DMS153 treated with DMSO at 0.1 percent for 48 hours (cell line): ENCODE data around the gene ABLIM2.
"Not testable (repeated sequence)": the region's sequence is repeated elsewhere in the genome, so short reads cannot be mapped to it uniquely, and the experiment has no call there.

Experiments
- DNase-seq: peaks from one replicate; lab custom pipeline; 2025; ENCODE audit not compliant: unreplicated experiment; lab: John Stamatoyannopoulos, UW

Gene ABLIM2

GRCh38 chr4:8142556-8142955 is 16.1 kb downstream of the ABLIM2 start:
- no peak for DNase-seq

DNA sequence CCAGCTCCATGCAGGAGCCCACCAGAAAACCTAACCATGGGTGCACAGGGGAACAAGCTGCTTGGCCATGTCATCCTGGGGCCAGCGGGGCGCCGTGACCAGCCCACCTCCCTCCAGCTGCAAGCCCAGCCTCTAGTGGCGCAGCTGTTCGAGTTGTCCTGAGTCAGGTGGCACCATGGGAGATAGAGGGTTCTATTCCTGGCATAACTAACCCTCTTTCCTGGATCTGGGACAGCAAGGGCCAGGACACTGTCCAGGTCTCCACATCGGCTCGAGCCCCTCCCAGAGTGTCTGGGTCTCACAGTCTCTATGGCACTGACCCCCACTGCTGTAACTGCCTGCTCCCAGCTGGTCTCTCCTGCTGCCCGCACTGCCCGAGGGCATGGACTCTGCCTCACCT is 16.7 kb downstream of the ABLIM2 start:
- DNase-seq: no peak

DNA sequence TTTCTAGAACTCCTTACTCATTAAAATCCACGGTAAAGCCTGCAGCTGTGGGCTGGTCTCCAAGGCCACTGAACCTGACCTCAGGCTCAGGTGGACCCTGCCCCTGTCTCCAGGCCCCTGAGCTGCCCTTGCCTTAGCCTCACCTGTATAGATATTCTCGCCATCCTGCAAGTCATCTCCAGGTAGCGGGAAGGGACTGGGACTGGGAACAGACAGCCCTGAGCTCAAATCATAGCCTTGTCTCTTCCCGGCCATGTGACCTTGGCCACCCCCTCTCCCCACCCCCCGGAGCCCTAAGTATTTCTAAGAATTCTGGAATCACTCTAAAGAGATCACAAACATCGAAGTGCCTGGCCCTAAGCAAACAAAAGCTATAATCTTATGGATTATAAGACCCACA is 17.7 kb downstream of the ABLIM2 start:
- DNase-seq: no peak

- DNase-seq: not testable (repeated sequence)
These were observed 18.9 kb downstream of the ABLIM2 start for GRCh38 chr4:8139726-8140125.

DNA sequence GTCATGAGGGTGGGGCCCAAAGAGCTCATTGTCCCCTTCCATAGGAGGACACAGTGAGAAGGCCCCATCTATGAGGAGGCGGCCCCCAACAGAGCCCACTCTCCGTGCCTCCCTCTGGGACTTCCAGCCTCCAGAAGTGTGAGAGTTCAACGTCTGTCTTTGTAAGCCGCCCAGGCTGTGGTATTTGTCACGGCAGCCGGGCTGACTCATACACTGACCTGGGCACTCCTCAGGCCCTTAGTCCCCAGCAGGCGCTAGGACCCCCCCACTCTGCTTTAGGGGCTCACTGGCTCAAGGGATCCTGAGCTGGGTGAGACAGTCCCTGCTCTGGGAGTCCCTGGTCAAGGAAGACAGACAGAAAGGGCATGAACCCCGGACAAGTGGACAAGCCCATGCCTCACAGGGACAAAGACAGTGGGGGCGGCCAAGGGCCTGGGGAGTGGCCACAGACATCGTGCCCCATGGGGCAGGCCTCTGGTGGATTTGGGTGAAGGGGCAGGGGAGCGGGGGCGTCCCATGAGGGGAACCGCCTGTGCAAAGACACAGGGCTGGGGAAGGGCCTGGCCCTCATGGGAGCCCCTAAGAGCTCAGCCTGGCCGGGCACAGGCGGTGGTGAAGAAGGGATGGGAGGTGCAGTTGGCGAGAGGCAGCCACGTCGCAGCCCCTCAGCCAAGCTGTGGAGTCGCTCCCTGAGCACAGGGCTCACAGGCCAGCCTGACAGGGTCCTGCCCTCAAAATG is 21.5 kb downstream of the ABLIM2 start:
- no peak for DNase-seq

DNA sequence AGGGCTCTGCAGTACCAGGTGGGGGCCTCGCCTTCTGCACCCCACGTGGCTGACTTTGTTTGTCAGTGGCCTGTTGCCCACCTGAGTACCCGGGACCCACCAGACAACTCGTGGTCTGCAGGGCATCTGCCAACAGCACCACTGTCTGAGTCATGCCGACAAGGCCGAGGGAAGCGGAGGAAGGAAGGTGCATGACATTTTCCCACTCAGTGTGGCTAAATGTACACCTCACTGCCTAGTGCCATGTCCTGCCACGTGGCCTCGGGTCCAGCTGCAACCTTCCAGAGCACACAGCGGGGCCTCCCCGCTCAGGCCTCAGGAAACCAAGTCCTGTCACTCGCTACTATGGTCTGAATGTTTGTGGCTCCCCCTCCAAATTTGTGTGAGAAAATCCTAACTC is 22.1 kb downstream of the ABLIM2 start:
- no peak for DNase-seq

DNA sequence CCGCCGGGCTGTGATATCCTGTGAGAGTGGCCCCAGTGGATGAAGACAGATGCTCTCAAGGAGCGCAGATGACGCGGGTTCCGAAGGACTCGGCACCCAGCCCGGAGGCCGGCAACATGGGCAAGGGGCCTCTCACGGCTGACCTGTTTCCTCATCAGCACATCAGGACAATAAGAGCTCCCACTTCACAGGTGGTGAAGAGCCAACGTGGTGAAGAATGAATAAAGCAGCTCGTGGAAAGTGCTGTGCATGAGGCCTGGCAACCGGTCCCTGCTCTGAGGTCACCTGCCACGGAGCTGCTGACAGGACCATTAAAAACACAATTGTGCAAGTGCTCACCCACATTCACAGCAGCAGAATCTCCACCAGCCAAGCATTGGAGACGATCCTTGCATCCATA is 22.9 kb downstream of the ABLIM2 start:
- no peak for DNase-seq

- DNase-seq: no peak
These were observed 24.6 kb downstream of the ABLIM2 start for GRCh38 chr4:8133897-8134563.

DNA sequence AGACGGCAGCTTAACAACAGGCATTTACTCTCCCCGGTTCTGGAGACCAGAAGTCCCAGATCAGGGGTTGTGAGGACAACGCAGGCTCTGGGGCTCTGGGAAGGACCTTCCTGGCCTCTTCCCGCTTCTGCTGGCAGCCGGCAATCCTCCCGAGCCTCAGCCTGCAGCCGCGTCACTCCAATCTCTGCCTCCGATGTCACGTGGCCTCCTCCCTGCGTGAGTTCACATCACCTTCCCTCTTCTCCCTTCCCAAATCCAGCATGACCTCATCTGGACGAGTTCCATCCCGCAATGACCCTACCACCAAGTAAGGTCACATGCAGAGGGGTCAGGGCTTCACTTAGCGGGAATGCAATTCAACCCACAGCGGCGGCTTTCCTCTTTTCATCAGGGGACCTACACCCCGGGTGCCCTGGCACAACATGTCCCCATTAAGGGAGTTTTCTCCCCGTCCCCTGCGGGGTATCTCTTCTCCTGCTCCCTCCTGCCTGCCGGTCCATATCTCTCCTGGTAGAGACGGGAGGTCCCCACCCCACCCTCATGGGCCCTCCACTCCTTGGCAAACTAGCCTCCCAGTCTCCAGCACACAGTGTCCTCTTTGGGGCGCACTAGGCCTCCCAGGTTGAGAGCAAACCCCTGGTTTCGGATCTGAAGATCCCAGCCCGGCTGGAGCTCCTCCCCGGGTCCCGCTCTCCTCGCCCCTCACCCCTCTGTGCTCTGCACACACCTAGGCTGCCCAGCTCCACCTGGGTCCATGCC is 25.5 kb downstream of the ABLIM2 start:
- no peak for DNase-seq

DNA sequence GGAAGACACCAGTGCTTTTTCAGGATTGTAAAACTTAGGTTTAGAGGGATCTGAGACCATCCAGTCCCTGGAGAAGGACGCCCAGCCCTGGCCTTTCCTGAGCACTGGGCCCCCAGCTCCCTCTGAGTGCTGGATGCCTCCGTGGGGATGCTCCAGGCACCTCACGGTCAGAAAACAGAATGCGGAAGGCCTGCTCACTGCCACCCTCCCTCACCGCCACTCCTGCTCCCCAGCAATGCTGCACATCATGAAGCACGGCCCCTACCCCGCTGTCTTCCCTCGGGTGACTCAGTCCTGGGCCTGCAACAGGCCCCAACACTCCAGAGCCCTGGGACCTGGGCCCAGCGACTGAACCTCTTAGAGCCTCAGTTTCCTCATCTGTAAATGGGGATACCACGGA is 26.2 kb downstream of the ABLIM2 start:
- no peak for DNase-seq

DNA sequence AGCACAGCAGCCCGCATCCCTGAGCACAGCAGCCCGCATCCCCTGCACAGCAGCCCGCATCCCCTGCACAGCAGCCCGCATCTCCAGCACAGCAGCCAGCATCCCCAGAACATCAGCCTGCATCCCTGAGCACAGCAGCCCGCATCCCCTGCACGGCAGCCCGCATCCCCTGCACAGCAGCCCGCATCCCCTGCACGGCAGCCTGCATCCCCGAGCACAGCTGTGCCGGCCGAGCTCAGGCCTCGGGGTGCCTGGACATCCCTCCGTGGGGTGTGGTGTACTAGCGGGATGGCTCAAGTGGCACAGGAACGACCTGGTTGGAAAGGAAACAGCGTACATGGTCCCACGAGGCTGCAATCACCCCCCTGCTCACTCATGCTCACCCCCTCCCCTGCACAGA is 26.8 kb downstream of the ABLIM2 start:
- no peak for DNase-seq

DNA sequence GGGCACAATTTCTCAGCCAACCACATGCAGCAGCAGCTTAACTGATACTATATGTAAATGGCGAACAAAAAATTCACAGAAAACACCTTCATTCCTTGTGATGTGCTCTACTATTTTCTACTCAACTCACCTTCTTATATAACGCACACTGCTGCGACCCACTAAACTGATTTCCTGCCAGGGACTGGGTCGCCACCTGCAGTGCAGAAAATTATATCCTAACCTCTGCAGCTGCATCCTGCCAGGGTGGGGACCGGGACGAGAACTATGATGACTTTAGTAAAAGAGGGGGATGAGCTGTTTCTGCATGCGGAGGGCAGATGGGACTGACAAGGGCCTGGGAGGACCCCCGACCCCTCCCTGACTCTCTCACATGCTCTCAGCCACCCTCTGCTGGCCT is 27.4 kb downstream of the ABLIM2 start:
- DNase-seq: no peak

DNA sequence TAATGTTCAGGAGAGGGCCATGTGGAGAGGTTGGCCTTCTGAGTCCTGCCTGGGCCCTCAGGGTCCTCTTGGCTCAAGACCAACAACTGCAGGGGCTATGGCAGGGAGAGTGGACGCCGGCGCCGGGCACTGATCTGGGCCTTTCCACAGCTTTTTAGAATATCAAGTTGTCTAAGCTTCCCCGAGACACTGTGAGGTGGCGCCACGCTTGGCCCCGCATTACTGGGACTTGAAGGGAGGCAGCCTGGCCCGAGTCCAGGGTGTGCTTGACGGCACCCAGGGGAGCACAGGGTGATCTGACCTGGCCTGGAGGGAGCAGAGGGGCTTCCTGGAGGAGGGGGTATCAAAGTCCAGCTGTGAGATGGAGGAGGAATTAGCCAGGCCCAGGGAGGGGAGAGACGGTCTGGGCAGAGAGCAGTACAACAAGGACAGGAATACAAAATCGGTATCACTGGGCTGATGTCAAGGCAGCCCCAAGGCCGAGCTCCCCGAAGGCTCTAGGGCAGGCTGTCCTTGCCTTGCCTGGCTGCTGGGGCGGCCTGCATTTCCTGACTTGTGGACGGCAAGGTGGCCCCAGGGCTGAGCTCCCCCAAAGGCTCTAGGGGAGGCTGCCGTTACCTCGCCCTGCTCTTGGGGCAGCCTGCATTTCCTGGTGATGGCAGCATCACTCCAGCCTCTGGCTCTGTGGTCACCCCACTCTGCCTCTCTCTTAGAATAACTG is 28.1 kb downstream of the ABLIM2 start:
- DNase-seq: no peak

- DNase-seq: no peak
These were observed 28.8 kb downstream of the ABLIM2 start for GRCh38 chr4:8129785-8130184.

GRCh38 chr4:8129136-8129535 is 29.5 kb downstream of the ABLIM2 start:
- DNase-seq: no peak

DNA sequence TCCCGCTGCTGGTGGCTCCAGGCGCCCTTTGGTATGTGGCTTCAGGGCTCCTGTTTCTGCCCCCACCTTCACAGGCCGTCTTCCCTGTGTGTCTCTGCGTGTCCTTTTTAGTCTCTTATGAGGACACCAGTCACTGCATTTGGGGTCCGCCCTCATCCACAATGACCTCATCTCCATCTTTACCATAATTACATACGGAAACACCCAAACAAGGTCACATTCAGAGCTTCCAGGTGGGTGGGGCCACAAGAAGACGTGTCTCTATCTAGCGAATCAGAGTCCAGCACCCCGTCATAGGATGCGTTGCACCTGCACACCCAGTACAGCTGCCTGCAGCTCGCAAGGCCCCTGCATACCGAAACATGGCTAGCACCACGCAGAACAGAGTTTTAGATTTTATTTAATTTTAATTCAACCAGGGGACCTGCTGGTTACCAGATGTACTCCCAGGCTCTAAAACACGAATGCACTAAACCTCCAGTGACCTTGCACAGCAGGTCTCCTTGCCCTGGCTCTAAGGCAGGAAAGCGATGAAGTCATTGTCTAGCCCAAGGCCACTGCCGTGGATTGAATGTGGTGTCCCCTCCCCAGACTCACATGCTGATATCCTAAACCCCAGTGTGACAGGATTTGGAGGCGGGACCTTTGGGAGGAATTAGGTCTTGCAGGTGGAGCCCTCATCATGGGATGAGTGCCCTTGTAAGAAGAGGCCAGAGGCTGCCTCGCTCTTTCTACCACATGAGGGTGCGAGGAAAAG is 30.3 kb downstream of the ABLIM2 start:
- DNase-seq: no peak

DNA sequence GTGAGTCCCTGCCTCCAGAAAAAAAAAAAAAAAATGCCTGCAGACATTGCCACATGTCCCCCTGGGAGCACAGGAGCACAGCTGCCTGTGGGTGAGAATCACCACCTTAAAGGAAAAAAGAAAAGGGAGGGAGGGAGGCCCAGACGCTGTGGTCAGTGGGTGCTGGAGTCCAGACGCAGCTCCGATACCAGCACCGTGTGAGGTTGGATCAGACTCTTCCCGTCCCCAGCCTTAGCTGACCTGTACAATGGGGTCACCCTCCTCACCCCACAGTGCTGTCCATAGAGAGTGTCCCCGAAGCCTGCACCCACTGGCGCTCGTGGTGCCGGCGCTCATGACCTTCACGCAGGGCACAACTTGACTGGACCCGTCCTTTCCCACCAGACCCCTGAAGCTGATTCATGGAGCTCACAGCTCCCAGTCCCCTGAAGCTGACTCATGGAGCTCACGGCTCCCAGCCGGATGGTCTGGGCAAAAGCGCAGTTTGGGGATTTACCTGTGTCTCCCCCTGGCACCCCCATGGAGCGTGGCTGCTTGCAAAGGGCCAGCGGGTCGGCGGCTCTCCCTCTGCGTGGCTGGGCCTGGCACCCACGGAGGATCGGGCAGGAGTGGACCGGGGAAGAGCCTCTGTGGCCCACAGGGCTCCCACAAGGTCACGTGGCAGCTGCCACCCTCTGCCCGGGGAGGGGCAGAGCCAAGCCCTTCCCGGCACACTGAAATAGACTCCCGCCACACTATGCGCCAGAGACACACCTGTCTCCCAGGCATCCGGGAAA is 31.4 kb downstream of the ABLIM2 start:
- no peak for DNase-seq

DNA sequence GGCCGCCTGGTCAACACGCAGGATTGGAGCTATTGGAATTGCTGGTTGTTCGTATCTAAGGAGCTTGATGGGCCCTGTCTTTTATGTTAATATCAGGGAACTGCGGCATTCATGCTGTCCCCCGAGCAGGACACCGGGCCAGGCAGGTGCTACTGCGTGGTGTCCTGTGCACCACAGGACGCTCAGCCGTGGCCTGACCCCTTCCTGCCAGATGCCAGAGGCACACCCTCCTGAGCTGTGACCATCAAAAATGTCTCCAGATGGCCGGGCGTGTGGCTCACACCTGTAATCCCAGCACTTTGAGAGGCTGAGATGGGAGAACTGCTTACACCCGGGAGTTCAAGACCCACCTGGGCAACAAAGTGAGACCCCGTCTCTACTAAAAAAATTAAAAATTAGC is 32.1 kb downstream of the ABLIM2 start:
- no peak for DNase-seq

DNA sequence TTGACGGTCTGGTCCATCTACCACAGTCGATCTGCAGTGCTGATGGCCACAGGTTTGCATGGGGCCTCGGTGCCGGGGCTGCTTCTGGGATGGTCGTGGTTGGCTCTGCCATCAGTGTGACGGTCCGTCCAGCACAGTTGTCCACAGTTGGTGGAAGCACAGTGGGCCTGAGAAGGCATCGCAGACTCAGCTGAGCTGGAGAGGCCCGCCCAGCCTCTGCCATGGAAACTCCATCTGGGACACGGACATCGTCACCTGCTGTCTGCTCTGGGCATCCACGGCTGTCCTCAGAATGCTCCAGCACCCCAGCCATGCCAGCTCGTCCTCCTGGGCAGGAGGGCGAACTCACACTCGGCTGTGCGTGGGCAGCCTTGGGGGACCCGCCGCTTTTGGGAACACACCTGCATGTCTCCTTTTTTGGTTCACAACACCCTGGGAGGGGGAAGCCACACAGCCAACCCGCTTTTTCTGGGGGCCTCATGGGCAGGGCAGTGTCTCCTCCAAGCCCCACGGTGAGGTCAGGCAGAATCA is 33.0 kb downstream of the ABLIM2 start:
- DNase-seq: no peak

- DNase-seq: no peak
These were observed 34.7 kb downstream of the ABLIM2 start for GRCh38 chr4:8123870-8124269.
